HEK293 (cell line): ENCODE results near the gene NEMP1.

Experiments
- CTCF ChIA-PET: fragments of 350-600 bp; formaldehyde crosslinking; extraction: SDS; loops from one replicate; lab custom pipeline; 2021; ENCODE audit warnings: antibody characterized with exemption; lab: Yijun Ruan, JAX
- POLR2A ChIA-PET: fragments of 300-600 bp; formaldehyde crosslinking; extraction: SDS; loops from one replicate; lab custom pipeline; 2020; ENCODE audit warnings: antibody characterized with exemption, inconsistent platforms; lab: Yijun Ruan, JAX
- H3K27ac ChIP-seq: fragments of 200-500 bp; sonication (Bioruptor generic); 2 replicates; pipeline ENCODE4 v1.5.1; 2014; ENCODE audit warnings: low read depth, low read length, control low read depth, inconsistent platforms; ENCODE audit errors: extremely low read depth
- H3K36me3 ChIP-seq, 2 experiments: fragments of 200-500 bp in 1 of 2; sonication (Bioruptor generic) in 1 of 2; 1 replicate in 1 of 2; 2 replicates in 1 of 2; pipeline ENCODE4 v1.5.1; 2014 to 2017; ENCODE audit warnings: inconsistent platforms in 2 of 2, low read length in 2 of 2; ENCODE audit not compliant: control insufficient read depth in 2 of 2, insufficient read depth in 1 of 2
- H3K4me1 ChIP-seq: fragments of 200-500 bp; sonication (Bioruptor generic); 2 replicates; pipeline ENCODE4 v1.5.1; 2014; ENCODE audit warnings: mild to moderate bottlenecking, low read length, inconsistent platforms; ENCODE audit not compliant: control insufficient read depth, insufficient read depth
- H3K4me3 ChIP-seq: 2 replicates; pipeline ENCODE4 v1.5.1; 2011; ENCODE audit warnings: low read depth, mild to moderate bottlenecking, control low read depth, low read length, moderate library complexity
- H3K9me3 ChIP-seq: fragments of 200-500 bp; sonication (Bioruptor generic); 2 replicates; pipeline ENCODE4 v1.5.1; 2014; ENCODE audit warnings: low read depth, low read length, inconsistent platforms; ENCODE audit not compliant: control insufficient read depth, insufficient read depth
- HOXA7 ChIP-seq: sonication (generic); formaldehyde crosslinking; IDR thresholded peaks from 2 replicates; pipeline ENCODE4 v1.8.1; 2022; ENCODE audit warnings: missing genetic modification reagents, borderline replicate concordance
- KLF7 ChIP-seq: fragments of 450-650 bp; formaldehyde crosslinking; IDR thresholded peaks from 2 replicates; pipeline ENCODE4 v1.5.1; 2016; ENCODE audit warnings: missing biosample characterization, missing genetic modification characterization, borderline replicate concordance
- OSR2 ChIP-seq: fragments of 450-650 bp; formaldehyde crosslinking; IDR thresholded peaks from 2 replicates; pipeline ENCODE4 v1.5.1; 2016; ENCODE audit warnings: missing biosample characterization, missing genetic modification characterization
- RBAK ChIP-seq: fragments of 450-650 bp; formaldehyde crosslinking; IDR thresholded peaks from 2 replicates; pipeline ENCODE4 v1.5.1; 2016; ENCODE audit warnings: missing biosample characterization, missing genetic modification characterization
- ZBTB20 ChIP-seq: fragments of 450-650 bp; formaldehyde crosslinking; IDR thresholded peaks from 2 replicates; pipeline ENCODE4 v1.5.1; 2016; ENCODE audit warnings: missing biosample characterization, missing genetic modification characterization
- ZBTB8A ChIP-seq: fragments of 450-650 bp; formaldehyde crosslinking; IDR thresholded peaks from 2 replicates; pipeline ENCODE4 v1.5.1; 2016; ENCODE audit warnings: missing biosample characterization, missing genetic modification characterization
- ZNF132 ChIP-seq: fragments of 450-650 bp; formaldehyde crosslinking; IDR thresholded peaks from 2 replicates; pipeline ENCODE4 v1.5.1; 2017; ENCODE audit warnings: missing biosample characterization, missing genetic modification characterization, borderline replicate concordance
- ZNF140 ChIP-seq: fragments of 450-650 bp; formaldehyde crosslinking; IDR thresholded peaks from 2 replicates; pipeline ENCODE4 v1.5.1; 2016; ENCODE audit warnings: missing biosample characterization, missing genetic modification characterization
- ZNF157 ChIP-seq: fragments of 450-650 bp; formaldehyde crosslinking; IDR thresholded peaks from 2 replicates; pipeline ENCODE4 v1.5.1; 2016; ENCODE audit warnings: missing biosample characterization, missing genetic modification characterization
- ZNF169 ChIP-seq: fragments of 450-650 bp; formaldehyde crosslinking; IDR thresholded peaks from 2 replicates; pipeline ENCODE4 v1.5.1; 2016; ENCODE audit warnings: missing biosample characterization, missing genetic modification characterization
- ZNF521 ChIP-seq: fragments of 450-650 bp; formaldehyde crosslinking; IDR thresholded peaks from 2 replicates; pipeline ENCODE4 v1.5.1; 2017; ENCODE audit warnings: missing biosample characterization, mild to moderate bottlenecking, missing genetic modification characterization
- ZNF585B ChIP-seq: fragments of 450-650 bp; formaldehyde crosslinking; IDR thresholded peaks from 2 replicates; pipeline ENCODE4 v1.5.1; 2016; ENCODE audit warnings: missing biosample characterization, missing genetic modification characterization
- ZNF610 ChIP-seq: fragments of 450-650 bp; formaldehyde crosslinking; IDR thresholded peaks from 2 replicates; pipeline ENCODE4 v1.5.1; 2016; ENCODE audit warnings: missing biosample characterization, missing genetic modification characterization, borderline replicate concordance
- ZNF658 ChIP-seq: fragments of 450-650 bp; formaldehyde crosslinking; IDR thresholded peaks from 2 replicates; pipeline ENCODE4; 2016; ENCODE audit warnings: missing biosample characterization, missing genetic modification characterization
- ZNF660 ChIP-seq: fragments of 450-650 bp; IDR thresholded peaks from 2 replicates; pipeline ENCODE4 v1.5.1; 2018; ENCODE audit warnings: missing biosample characterization, mild to moderate bottlenecking, missing genetic modification characterization
- ZNF701 ChIP-seq: fragments of 450-650 bp; formaldehyde crosslinking; IDR thresholded peaks from 2 replicates; pipeline ENCODE4 v1.5.1; 2016; ENCODE audit warnings: missing biosample characterization, missing genetic modification characterization
- ZNF768 ChIP-seq: fragments of 450-650 bp; formaldehyde crosslinking; IDR thresholded peaks from 2 replicates; pipeline ENCODE4 v1.5.1; 2018; ENCODE audit warnings: missing biosample characterization, mild to moderate bottlenecking, missing genetic modification characterization
- ZNF792 ChIP-seq: fragments of 450-650 bp; formaldehyde crosslinking; IDR thresholded peaks from 2 replicates; pipeline ENCODE4 v1.5.1; 2016; ENCODE audit warnings: missing biosample characterization, missing genetic modification characterization
- TF ChIP-seq, protein P1 (sequence below): fragments of 450-650 bp; formaldehyde crosslinking; IDR thresholded peaks from 2 replicates; pipeline ENCODE4 v1.5.1; 2017; ENCODE audit warnings: missing biosample characterization, missing genetic modification characterization
- TF ChIP-seq, protein P2 (sequence below): fragments of 450-650 bp; formaldehyde crosslinking; IDR thresholded peaks from 2 replicates; pipeline ENCODE4 v1.5.1; 2016; ENCODE audit warnings: missing biosample characterization, missing genetic modification characterization
- TF ChIP-seq, protein P3 (sequence below): fragments of 450-650 bp; formaldehyde crosslinking; IDR thresholded peaks from 2 replicates; pipeline ENCODE4 v1.5.1; 2016; ENCODE audit warnings: missing biosample characterization, missing genetic modification characterization
- TF ChIP-seq, protein P4 (sequence below): fragments of 450-650 bp; formaldehyde crosslinking; conservative IDR thresholded peaks from 2 replicates; pipeline ENCODE4 v1.5.1; 2016; ENCODE audit warnings: low read depth, missing biosample characterization, missing genetic modification characterization

Gene NEMP1

DNA sequence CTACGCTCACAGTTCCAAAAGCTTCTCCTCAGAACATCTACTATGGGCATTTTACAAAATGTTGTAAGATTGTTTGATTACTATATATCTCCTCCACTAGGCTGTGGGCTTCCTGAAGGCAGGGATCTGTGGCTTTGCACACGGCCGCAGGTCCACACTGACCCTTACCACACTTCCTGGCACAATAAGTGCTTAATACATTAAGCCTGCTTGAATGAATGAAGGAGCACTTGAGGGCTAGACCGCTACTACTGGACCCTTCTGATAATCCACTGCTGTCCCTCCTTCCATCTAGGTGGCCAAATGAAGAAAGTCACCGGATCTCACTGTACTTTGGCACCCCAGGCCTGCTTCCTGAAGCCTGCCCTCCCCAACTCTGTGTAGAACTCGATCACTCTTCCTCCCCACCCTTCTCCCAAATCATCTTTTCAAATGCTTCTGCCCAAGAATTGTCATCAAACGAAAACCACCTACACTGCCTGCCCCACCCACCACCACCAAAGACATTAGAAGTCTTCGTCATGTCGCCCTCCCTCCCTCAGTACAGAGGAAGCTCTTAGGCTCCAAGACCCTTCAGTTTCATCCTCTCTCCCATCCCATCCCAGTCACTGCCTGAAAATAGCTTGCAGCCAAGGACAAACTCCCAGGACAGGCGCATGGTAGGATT lies 71.6 kb downstream of the NEMP1 start:
- peaks cover 4% of the 10 kb centered on the region; the same call in 1 of the 2 replicates for H3K4me1 ChIP-seq
- ChIA-PET POLR2A (no interaction called here), CTCF (interaction anchor here (0.6 to 9.7 kb wide), 25 partner anchors 12 to 279 kb away, joined by 3 to 117 read pairs (median 8); partner anchors contain the start of genes MYO1A, PRIM1, STAT6 and TAC3)
- TF ChIP-seq OSR2 (tag by site-specific recombination): no peak
- H3K4me3 ChIP-seq: peak overlapping the region; percentile 19; the same call in 1 of the 2 replicates
- peaks cover 11 to 30% of the 10 kb centered on the region in 2 experiments for H3K36me3 ChIP-seq
- no peaks in the 10 kb centered on the region for H3K9me3 ChIP-seq
- H3K27ac ChIP-seq: no peak overlapping the region

DNA sequence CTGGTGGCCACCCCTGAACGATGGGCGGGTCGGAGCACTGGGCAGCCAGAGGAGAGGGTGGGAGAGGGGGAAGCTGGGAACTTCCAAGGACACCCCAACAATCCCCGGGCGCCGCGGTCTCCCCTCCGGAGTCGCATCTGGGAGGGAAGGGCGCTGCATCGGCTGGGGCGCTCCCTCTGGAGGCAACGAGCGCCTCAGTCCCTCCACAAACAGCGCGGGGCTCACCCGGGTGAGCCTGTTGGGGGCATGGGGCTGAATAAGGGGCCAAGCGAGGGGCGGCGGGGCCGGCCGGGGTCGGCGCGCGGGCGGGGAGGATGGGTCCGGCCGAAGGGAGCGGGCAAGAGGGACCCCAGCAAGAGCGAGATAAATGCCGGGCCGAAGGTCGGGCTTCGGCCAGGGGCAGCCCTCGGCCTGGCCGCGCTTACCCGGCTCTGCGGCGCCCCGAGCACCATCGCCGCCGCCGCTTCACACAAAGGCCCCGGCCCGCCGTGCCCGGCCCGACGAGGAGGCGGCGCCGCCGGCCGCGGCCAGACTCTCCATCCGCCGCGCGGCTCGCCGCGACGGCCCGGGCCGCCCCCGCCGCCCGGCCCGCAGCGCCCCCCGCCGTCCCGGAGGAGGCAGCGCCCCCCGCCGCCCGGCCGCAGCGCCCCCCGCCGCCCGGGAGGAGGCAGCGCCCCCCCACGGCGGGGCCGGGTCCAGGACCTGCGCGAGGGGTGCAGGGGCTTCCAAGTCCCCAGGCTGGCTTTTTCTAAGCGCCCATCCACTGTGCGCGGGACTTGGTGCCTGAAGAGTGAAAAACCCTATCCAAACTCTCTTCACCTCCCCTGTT lies 72.4 kb downstream of the NEMP1 start, which contains the start of gene ZBTB39:
Gene ZBTB39, minus strand, starts transcription at position 567 of the 829 bp plus-strand sequence. CDS start 1,629 bp downstream, outside the sequence.
- H3K27ac ChIP-seq: peak within 1 kb of the TSS; percentile 54; the same call in 1 of the 2 replicates
- TF ChIP-seq ZNF521 (no peak), ZNF792 (tag by site-specific recombination) (no peak), ZNF169 (no peak), HOXA7 (CRISPR knock-in tag) (no peak), ZNF658 (no peak), KLF7 (no peak), ZBTB8A (tag by site-specific recombination) (peak; percentile 52), ZNF660 (tag by site-specific recombination) (0 out of 2 replicates have a peak, but pooled peaks have one; percentile 45), ZNF701 (tag by site-specific recombination) (no peak), ZNF610 (no peak), ZNF132 (tag by site-specific recombination) (no peak), ZNF140 (tag by site-specific recombination) (no peak), ZNF157 (tag by site-specific recombination) (no peak), ZNF768 (tag by site-specific recombination) (no peak), RBAK (tag by site-specific recombination) (no peak), ZNF585B (tag by site-specific recombination) (no peak), ZBTB20 (peak; percentile 89)
- TF ChIP-seq, protein P1, sequence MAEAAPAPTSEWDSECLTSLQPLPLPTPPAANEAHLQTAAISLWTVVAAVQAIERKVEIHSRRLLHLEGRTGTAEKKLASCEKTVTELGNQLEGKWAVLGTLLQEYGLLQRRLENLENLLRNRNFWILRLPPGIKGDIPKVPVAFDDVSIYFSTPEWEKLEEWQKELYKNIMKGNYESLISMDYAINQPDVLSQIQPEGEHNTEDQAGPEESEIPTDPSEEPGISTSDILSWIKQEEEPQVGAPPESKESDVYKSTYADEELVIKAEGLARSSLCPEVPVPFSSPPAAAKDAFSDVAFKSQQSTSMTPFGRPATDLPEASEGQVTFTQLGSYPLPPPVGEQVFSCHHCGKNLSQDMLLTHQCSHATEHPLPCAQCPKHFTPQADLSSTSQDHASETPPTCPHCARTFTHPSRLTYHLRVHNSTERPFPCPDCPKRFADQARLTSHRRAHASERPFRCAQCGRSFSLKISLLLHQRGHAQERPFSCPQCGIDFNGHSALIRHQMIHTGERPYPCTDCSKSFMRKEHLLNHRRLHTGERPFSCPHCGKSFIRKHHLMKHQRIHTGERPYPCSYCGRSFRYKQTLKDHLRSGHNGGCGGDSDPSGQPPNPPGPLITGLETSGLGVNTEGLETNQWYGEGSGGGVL (tag by site-specific recombination): 0 out of 2 replicates have a peak, but pooled peaks have one; percentile 46
- TF ChIP-seq, protein P2, sequence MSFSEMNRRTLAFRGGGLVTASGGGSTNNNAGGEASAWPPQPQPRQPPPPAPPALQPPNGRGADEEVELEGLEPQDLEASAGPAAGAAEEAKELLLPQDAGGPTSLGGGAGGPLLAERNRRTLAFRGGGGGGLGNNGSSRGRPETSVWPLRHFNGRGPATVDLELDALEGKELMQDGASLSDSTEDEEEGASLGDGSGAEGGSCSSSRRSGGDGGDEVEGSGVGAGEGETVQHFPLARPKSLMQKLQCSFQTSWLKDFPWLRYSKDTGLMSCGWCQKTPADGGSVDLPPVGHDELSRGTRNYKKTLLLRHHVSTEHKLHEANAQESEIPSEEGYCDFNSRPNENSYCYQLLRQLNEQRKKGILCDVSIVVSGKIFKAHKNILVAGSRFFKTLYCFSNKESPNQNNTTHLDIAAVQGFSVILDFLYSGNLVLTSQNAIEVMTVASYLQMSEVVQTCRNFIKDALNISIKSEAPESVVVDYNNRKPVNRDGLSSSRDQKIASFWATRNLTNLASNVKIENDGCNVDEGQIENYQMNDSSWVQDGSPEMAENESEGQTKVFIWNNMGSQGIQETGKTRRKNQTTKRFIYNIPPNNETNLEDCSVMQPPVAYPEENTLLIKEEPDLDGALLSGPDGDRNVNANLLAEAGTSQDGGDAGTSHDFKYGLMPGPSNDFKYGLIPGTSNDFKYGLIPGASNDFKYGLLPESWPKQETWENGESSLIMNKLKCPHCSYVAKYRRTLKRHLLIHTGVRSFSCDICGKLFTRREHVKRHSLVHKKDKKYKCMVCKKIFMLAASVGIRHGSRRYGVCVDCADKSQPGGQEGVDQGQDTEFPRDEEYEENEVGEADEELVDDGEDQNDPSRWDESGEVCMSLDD (tag by site-specific recombination): no peak
- TF ChIP-seq, protein P3, sequence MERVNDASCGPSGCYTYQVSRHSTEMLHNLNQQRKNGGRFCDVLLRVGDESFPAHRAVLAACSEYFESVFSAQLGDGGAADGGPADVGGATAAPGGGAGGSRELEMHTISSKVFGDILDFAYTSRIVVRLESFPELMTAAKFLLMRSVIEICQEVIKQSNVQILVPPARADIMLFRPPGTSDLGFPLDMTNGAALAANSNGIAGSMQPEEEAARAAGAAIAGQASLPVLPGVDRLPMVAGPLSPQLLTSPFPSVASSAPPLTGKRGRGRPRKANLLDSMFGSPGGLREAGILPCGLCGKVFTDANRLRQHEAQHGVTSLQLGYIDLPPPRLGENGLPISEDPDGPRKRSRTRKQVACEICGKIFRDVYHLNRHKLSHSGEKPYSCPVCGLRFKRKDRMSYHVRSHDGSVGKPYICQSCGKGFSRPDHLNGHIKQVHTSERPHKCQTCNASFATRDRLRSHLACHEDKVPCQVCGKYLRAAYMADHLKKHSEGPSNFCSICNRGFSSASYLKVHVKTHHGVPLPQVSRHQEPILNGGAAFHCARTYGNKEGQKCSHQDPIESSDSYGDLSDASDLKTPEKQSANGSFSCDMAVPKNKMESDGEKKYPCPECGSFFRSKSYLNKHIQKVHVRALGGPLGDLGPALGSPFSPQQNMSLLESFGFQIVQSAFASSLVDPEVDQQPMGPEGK (tag by site-specific recombination): peak; percentile 56
- TF ChIP-seq, protein P4, sequence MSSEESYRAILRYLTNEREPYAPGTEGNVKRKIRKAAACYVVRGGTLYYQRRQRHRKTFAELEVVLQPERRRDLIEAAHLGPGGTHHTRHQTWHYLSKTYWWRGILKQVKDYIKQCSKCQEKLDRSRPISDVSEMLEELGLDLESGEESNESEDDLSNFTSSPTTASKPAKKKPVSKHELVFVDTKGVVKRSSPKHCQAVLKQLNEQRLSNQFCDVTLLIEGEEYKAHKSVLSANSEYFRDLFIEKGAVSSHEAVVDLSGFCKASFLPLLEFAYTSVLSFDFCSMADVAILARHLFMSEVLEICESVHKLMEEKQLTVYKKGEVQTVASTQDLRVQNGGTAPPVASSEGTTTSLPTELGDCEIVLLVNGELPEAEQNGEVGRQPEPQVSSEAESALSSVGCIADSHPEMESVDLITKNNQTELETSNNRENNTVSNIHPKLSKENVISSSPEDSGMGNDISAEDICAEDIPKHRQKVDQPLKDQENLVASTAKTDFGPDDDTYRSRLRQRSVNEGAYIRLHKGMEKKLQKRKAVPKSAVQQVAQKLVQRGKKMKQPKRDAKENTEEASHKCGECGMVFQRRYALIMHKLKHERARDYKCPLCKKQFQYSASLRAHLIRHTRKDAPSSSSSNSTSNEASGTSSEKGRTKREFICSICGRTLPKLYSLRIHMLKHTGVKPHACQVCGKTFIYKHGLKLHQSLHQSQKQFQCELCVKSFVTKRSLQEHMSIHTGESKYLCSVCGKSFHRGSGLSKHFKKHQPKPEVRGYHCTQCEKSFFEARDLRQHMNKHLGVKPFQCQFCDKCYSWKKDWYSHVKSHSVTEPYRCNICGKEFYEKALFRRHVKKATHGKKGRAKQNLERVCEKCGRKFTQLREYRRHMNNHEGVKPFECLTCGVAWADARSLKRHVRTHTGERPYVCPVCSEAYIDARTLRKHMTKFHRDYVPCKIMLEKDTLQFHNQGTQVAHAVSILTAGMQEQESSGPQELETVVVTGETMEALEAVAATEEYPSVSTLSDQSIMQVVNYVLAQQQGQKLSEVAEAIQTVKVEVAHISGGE (tag by site-specific recombination): 0 out of 2 replicates have a peak, but pooled peaks have one; percentile 6

More for the DNA sequence above, 72.4 kb downstream of the NEMP1 start, which contains the start of gene ZBTB39:
- CTCF ChIA-PET: interaction anchor here (0.6 to 9.7 kb wide), 25 partner anchors 9 to 442 kb away, joined by 3 to 117 read pairs (median 8); partner anchors contain the start of genes MYO1A, PRIM1, STAT6 and TAC3
- peaks cover 11 to 38% of the 10 kb centered on the region in 2 experiments for H3K36me3 ChIP-seq
- peak within 1 kb of the TSS; percentile 81 for H3K4me3 ChIP-seq
- no peaks in the 10 kb centered on the region for H3K9me3 ChIP-seq
- POLR2A ChIA-PET: interaction anchor here (0.6 to 1.4 kb wide), 2 partner anchors 12 to 86 kb away, joined by 5 read pairs; no protein-coding TSS in a partner anchor
- H3K4me1 ChIP-seq: peaks cover 4% of the 10 kb centered on the region; the same call in 1 of the 2 replicates
